CD4-positive, alpha-beta T cell (primary cell): ENCODE data around the gene TINAGL1. TPM values are rescaled to one million over a fixed set of nuclear protein-coding genes. Genes with fewer than 3 reads are reported as not detected.

Source experiments
- ATAC-seq: fragments of 200-7000 bp; cut with Tn5 transposase; one replicate; pipeline ENCODE4 v1.10.0; 2022; ENCODE audit warnings: mild to moderate bottlenecking; ENCODE audit not compliant: poor library complexity
- CTCF ChIA-PET: fragments of 350-600 bp; sonication (Branson Sonifier 250); formaldehyde crosslinking; loops from one replicate; lab custom pipeline; 2021; ENCODE audit warnings: antibody characterized with exemption, inconsistent platforms; lab: Charles Lee
- POLR2A ChIA-PET: fragments of 350-600 bp; sonication (Branson Sonifier 250); formaldehyde crosslinking; loops from one replicate; lab custom pipeline; 2021; ENCODE audit warnings: antibody characterized with exemption, inconsistent platforms; lab: Charles Lee
- DNase-seq, 14 experiments: peaks; one replicate each; pipeline ENCODE4 v3.0.0-alpha.2; 2013 to 2020; ENCODE audit warnings: mixed read lengths in 2 of 14
- H3K27ac ChIP-seq, 2 donors: one replicate each; pipeline versions ENCODE4 v1.5.1 to v1.7.0; 2013; ENCODE audit warnings: low read length in 2 of 2, low read depth in 1 of 2, mild to moderate bottlenecking in 1 of 2
- H3K27me3 ChIP-seq, 2 experiments: 1 replicate in 1 of 2; 2 replicates in 1 of 2; pipeline versions ENCODE4 v1.6.1 to v1.7.0; 2013; ENCODE audit warnings: low read length in 2 of 2, control low read depth in 1 of 2, mild to moderate bottlenecking in 1 of 2, moderate library complexity in 1 of 2; ENCODE audit not compliant: insufficient read depth in 2 of 2, control insufficient read depth in 1 of 2
- H3K36me3 ChIP-seq: one replicate; pipeline ENCODE4 v1.6.1; 2013; ENCODE audit warnings: low read length, control low read depth; ENCODE audit not compliant: insufficient read depth
- H3K4me1 ChIP-seq: one replicate; pipeline ENCODE4 v1.6.1; 2013; ENCODE audit warnings: low read length, control low read depth; ENCODE audit not compliant: insufficient read depth
- H3K4me3 ChIP-seq: one replicate; pipeline ENCODE4 v1.5.1; 2013; ENCODE audit warnings: mild to moderate bottlenecking, low read length, moderate library complexity
- H3K9me3 ChIP-seq, 2 experiments: 1 replicate in 1 of 2; 2 replicates in 1 of 2; pipeline versions ENCODE4 v1.6.1 to v1.7.0; 2013; ENCODE audit warnings: low read length in 2 of 2, mild to moderate bottlenecking in 2 of 2, control low read depth in 1 of 2, moderate library complexity in 1 of 2; ENCODE audit not compliant: control insufficient read depth in 1 of 2, insufficient read depth in 1 of 2
- H3K27ac Mint-ChIP-seq: one replicate; pipeline ENCODE4 v1.8.0; 2020; ENCODE audit warnings: mixed read lengths
- H3K27me3 Mint-ChIP-seq: one replicate; pipeline ENCODE4 v1.8.0; 2021; ENCODE audit warnings: mixed read lengths
- H3K36me3 Mint-ChIP-seq: one replicate; pipeline ENCODE4 v1.8.0; 2021; ENCODE audit warnings: low read depth, mixed read lengths
- H3K4me1 Mint-ChIP-seq: one replicate; pipeline ENCODE4 v1.8.0; 2021; ENCODE audit warnings: low read depth, mixed read lengths
- H3K4me3 Mint-ChIP-seq: one replicate; pipeline ENCODE4 v1.8.0; 2020; ENCODE audit warnings: mild to moderate bottlenecking, mixed read lengths
- H3K9me3 Mint-ChIP-seq: one replicate; pipeline ENCODE4 v1.8.0; 2020; ENCODE audit warnings: mixed read lengths
- CTCF ChIP-seq: fragments of 200-600 bp; IDR thresholded peaks from one replicate; pipeline ENCODE4 v1.8.0; 2022; ENCODE audit warnings: antibody characterized with exemption, mild to moderate bottlenecking
- intact Hi-C, 2 experiments: fragments of 100-400 bp; cut with DNase I in 1 of 2; cut with micrococcal nuclease in 1 of 2; formaldehyde crosslinking; loops; one replicate each; pipeline versions ENCODE4 v1.15.1 to v1.9.0; 2023 to 2025; cut with DNase I, micrococcal nuclease
- total RNA-seq, 174 experiments: library from RNA in 2 of 174; stranded (reverse) in 2 of 174; gene quantifications; one replicate each; pipeline ENCODE4 v1.2.3 and lab custom pipeline; 2021 to 2026

The TINAGL1 gene
- total RNA-seq, 2 experiments from 2014 or later, result not detected

DNA sequence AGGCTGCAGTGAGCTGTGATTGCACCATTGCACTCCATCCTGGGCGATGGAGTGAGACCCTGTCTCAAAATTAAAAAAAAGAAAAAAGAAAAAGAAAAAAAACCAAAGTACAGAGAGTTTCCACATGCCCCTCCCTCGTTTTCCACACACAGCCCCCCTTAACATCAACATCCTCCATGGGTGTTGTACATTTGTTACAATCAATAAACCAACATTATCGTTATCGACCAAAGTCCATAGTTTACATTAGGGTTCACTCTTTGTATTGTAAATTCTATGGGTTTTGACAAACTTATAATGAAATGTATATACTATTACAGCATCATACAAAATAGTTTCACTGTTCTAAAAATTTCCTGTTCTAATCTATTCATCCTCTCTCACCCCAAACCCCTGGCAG, 15.9 kb upstream of the TINAGL1 start:
- no peak for DNase-seq
- H3K36me3 ChIP-seq, result no peaks in the 10 kb centered on the region
- ChIA-PET CTCF (no interaction called here), POLR2A (no interaction called here)
- H3K27me3 Mint-ChIP-seq, result peaks cover 22% of the 10 kb centered on the region
- no peak overlapping the region for H3K27ac ChIP-seq
- peaks cover 6 to 13% of the 10 kb centered on the region in 2 experiments for H3K9me3 ChIP-seq
- H3K4me3 ChIP-seq, result no peak overlapping the region
- no peaks in the 10 kb centered on the region for H3K4me1 Mint-ChIP-seq
- peaks cover 6% of the 10 kb centered on the region for H3K9me3 Mint-ChIP-seq
- no peak for ATAC-seq
- H3K36me3 Mint-ChIP-seq, result no peaks in the 10 kb centered on the region
- H3K27ac Mint-ChIP-seq, result no peak overlapping the region
- no peaks in the 10 kb centered on the region for H3K4me1 ChIP-seq
- intact Hi-C loops, result loop anchor here in 1 of 2 experiments (10.0 kb wide), 1 partner anchor 404 kb away; no protein-coding TSS in a partner anchor
- peaks cover 12 to 24% of the 10 kb centered on the region in 2 experiments for H3K27me3 ChIP-seq
- H3K4me3 Mint-ChIP-seq, result no peak overlapping the region
- TF ChIP-seq CTCF, result no peak

DNA sequence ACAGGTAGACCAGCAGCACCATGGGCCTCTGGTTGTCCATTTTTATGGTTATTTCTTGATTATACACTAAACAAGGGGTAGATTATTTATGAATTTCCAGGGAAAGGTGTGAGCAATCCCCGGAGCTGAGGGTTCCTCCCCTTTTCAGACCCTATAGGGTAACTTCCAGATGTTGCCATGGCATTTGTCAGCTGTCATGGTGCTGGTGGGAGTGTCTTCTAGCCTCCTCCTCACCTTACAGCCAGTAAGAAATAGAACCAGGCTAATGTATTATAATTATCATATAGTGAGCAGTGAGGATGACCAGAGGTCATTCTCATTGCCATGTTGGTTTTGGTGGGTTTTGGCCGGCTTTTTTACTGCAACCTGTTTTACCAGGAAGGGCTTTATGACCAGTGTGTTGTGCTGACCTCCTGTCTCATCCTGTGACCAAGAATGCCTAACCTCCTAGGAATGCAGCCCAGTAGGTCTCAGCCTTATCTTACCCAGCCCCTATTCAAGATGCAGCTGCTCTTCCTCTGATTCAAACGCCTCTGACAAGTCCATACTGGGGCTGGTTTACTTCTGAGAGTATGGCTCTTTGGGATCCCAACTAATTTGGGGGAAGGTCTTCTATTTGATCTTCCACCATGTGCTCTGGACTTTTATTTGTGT, 13.5 kb upstream of the TINAGL1 start:
- ChIA-PET POLR2A (interaction anchor here (0.7 to 1.0 kb wide), 2 partner anchors 20 to 154 kb away, joined by 3 read pairs; no protein-coding TSS in a partner anchor), CTCF (interaction anchor here (0.5 to 1.4 kb wide), 4 partner anchors 13 to 436 kb away, joined by 3 to 9 read pairs (median 6); no protein-coding TSS in a partner anchor)
- no peak for TF ChIP-seq CTCF
- Histone ChIP-seq H3K4me3 (no peak overlapping the region), H3K27ac (no peak overlapping the region), H3K4me1 (no peaks in the 10 kb centered on the region), H3K36me3 (no peaks in the 10 kb centered on the region), H3K27me3 (peaks cover 12 to 24% of the 10 kb centered on the region in 2 experiments), H3K9me3 (peaks cover 6 to 13% of the 10 kb centered on the region in 2 experiments)
- Mint-ChIP-seq H3K27me3 (peaks cover 22% of the 10 kb centered on the region), H3K36me3 (no peaks in the 10 kb centered on the region), H3K4me3 (no peak overlapping the region), H3K27ac (no peak overlapping the region), H3K4me1 (no peaks in the 10 kb centered on the region), H3K9me3 (peaks cover 6% of the 10 kb centered on the region)
- no peak for DNase-seq
- intact Hi-C loops, result loop anchor here in 1 of 2 experiments (10.0 kb wide), 1 partner anchor 402 kb away; no protein-coding TSS in a partner anchor
- no peak for ATAC-seq

GRCh38 chr1:31564606-31564989, 11.7 kb upstream of the TINAGL1 start:
- Mint-ChIP-seq H3K27ac (no peak overlapping the region), H3K27me3 (peaks cover 11% of the 10 kb centered on the region), H3K4me1 (no peaks in the 10 kb centered on the region), H3K4me3 (no peak overlapping the region), H3K9me3 (peaks cover 6% of the 10 kb centered on the region), H3K36me3 (no peaks in the 10 kb centered on the region)
- Histone ChIP-seq H3K4me1 (no peaks in the 10 kb centered on the region), H3K4me3 (no peak overlapping the region), H3K36me3 (no peaks in the 10 kb centered on the region), H3K27me3 (peaks cover 12 to 18% of the 10 kb centered on the region in 2 experiments), H3K27ac (no peak overlapping the region), H3K9me3 (peaks cover 6 to 7% of the 10 kb centered on the region in 2 experiments)
- DNase-seq (no peak), ATAC-seq (no peak)
- TF ChIP-seq CTCF, result no peak
- CTCF ChIA-PET, result no interaction called here
- intact Hi-C loops, result loop anchor here (1.0 to 10.0 kb wide), 2 partner anchors 225 to 400 kb away; no protein-coding TSS in a partner anchor
- POLR2A ChIA-PET, result no interaction called here
